DND-41 (cell line): ENCODE measurements around the gene TRDMT1.

Experiments used
- CTCF ChIP-seq: IDR thresholded peaks from 2 replicates; pipeline ENCODE4 v1.5.1; 2012; ENCODE audit warnings: borderline replicate concordance, low read length, moderate library complexity, mild to moderate bottlenecking; ENCODE audit not compliant: poor library complexity, severe bottlenecking; ENCODE audit errors: extremely low read depth
- EZH2 ChIP-seq: IDR thresholded peaks from 3 replicates; pipeline ENCODE4 v1.6.1; 2012; ENCODE audit warnings: borderline replicate concordance, low read depth, mild to moderate bottlenecking, moderate library complexity, low read length, inconsistent platforms; ENCODE audit not compliant: severe bottlenecking

DNA sequence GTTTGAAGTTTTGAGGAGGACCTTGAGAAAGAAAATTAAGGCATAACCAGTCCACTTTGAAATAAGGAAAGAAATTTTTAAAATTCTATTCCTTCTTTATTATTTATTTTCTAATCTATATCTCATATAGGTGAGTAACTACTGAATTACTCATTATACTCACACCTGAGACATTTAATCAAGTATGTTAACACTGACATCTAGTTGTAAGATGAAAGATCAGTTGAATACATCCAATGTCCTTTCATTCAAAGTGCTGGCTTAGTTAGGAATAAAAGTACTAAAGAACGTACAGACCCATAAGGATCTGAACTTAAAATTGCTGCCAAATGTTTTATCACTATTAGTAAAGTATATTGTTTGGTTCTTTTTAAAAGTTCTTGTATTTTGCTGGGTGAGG, 23.5 kb downstream of the TRDMT1 start:
- TF ChIP-seq CTCF (no peak), EZH2 (no peak)
